IMR-90 (cell line): ENCODE results near the gene CARD19. TPM values are rescaled to one million over a fixed set of nuclear protein-coding genes. Genes with fewer than 3 reads are reported as not detected.
"Not testable (repeated sequence)": the region's sequence is repeated elsewhere in the genome, so short reads cannot be mapped to it uniquely, and the experiment has no call there.

Experiments used
- ATAC-seq: fragments of 200-7000 bp; cut with Tn5 transposase; 2 replicates; pipeline ENCODE4 v1.9.1; 2020; ENCODE audit warnings: low read depth, mild to moderate bottlenecking, moderate library complexity
- BruUV-seq: library from RNA; stranded (reverse); fragments of 400-500 nt; replicated peaks from 2 replicates; lab custom pipeline; 2021; lab: Mats Ljungman, UMichigan
- CTCF ChIA-PET: fragments of 300-600 bp; formaldehyde crosslinking; extraction: SDS; loops from one replicate; lab custom pipeline; 2021; ENCODE audit warnings: antibody characterized with exemption; lab: Yijun Ruan, JAX
- POLR2A ChIA-PET: fragments of 300-600 bp; sonication (Branson Sonifier 250); formaldehyde crosslinking; loops from one replicate; lab custom pipeline; 2022; ENCODE audit warnings: antibody characterized with exemption; ENCODE audit not compliant: unreplicated experiment; lab: Charles Lee
- DNase-seq: peaks from one replicate; pipeline ENCODE4 v3.0.0; 2013
- H2AFZ ChIP-seq: replicated peaks from 2 replicates; pipeline ENCODE3; 2013; ENCODE audit warnings: low read length, mild to moderate bottlenecking; ENCODE audit not compliant: poor library complexity
- H2AK5ac ChIP-seq: 2 replicates; pipeline ENCODE4 v1.6.1; 2013; ENCODE audit warnings: low read depth, low read length, inconsistent platforms
- H2AK9ac ChIP-seq: replicated peaks from 2 replicates; pipeline ENCODE3; 2013; ENCODE audit warnings: mild to moderate bottlenecking, low read depth, low read length, moderate library complexity; ENCODE audit not compliant: poor library complexity
- H2BK120ac ChIP-seq: 2 replicates; pipeline ENCODE4 v1.6.1; 2013; ENCODE audit warnings: low read depth, low read length, inconsistent platforms
- H2BK15ac ChIP-seq: 3 replicates; pipeline ENCODE4 v1.6.1; 2013; ENCODE audit warnings: low read depth, low read length, inconsistent platforms
- H2BK20ac ChIP-seq: 2 replicates; pipeline ENCODE4 v1.6.1; 2013; ENCODE audit warnings: low read depth, mild to moderate bottlenecking, inconsistent platforms, low read length, moderate library complexity
- H2BK5ac ChIP-seq: 2 replicates; pipeline ENCODE4 v1.6.1; 2013; ENCODE audit warnings: mild to moderate bottlenecking, low read depth, low read length, inconsistent platforms; ENCODE audit not compliant: poor library complexity, severe bottlenecking
- H3K14ac ChIP-seq: replicated peaks from 2 replicates; pipeline ENCODE4 v1.6.1; 2013; ENCODE audit warnings: low read depth, low read length, inconsistent platforms
- H3K18ac ChIP-seq: 2 replicates; pipeline ENCODE4 v1.6.1; 2013; ENCODE audit warnings: low read depth, low read length, control low read depth
- H3K23ac ChIP-seq: 2 replicates; pipeline ENCODE4 v1.6.1; 2013; ENCODE audit warnings: low read depth, low read length, inconsistent platforms
- H3K27ac ChIP-seq: 2 replicates; pipeline ENCODE4 v1.5.1; 2013; ENCODE audit warnings: mild to moderate bottlenecking, control low read depth, low read length; ENCODE audit not compliant: insufficient read depth
- H3K27me3 ChIP-seq: 2 replicates; pipeline ENCODE4 v1.6.1; 2013; ENCODE audit warnings: low read length; ENCODE audit not compliant: control insufficient read depth, insufficient read depth
- H3K36me3 ChIP-seq: 2 replicates; pipeline ENCODE4 v1.6.1; 2013; ENCODE audit warnings: low read length, mixed read lengths; ENCODE audit not compliant: control insufficient read depth, insufficient read depth
- H3K4ac ChIP-seq: 2 replicates; pipeline ENCODE4 v1.6.1; 2013; ENCODE audit warnings: low read depth, low read length, inconsistent platforms
- H3K4me1 ChIP-seq: 2 replicates; pipeline ENCODE4 v1.6.1; 2013; ENCODE audit warnings: low read length, mixed read lengths; ENCODE audit not compliant: control insufficient read depth, insufficient read depth
- H3K4me2 ChIP-seq: 2 replicates; pipeline ENCODE4 v1.6.1; 2013; ENCODE audit warnings: low read depth, mild to moderate bottlenecking, control low read depth, low read length, moderate library complexity
- H3K4me3 ChIP-seq: 2 replicates; pipeline ENCODE4 v1.5.1; 2013; ENCODE audit warnings: low read depth, mild to moderate bottlenecking, control low read depth, low read length, moderate library complexity; ENCODE audit not compliant: insufficient read depth
- H3K56ac ChIP-seq: 2 replicates; pipeline ENCODE4 v1.6.1; 2013; ENCODE audit warnings: low read length, inconsistent platforms; ENCODE audit not compliant: insufficient read depth; ENCODE audit errors: extremely low read depth
- H3K79me1 ChIP-seq, 2 experiments: 2 replicates each; pipeline ENCODE4 v1.6.1; 2013; ENCODE audit warnings: low read length in 2 of 2, inconsistent platforms in 1 of 2, low read depth in 1 of 2
- H3K9ac ChIP-seq: 2 replicates; pipeline ENCODE4 v1.6.1; 2013; ENCODE audit warnings: low read depth, low read length, control low read depth
- H3K9me1 ChIP-seq: 2 replicates; pipeline ENCODE4 v1.6.1; 2013; ENCODE audit warnings: low read length, inconsistent platforms; ENCODE audit not compliant: insufficient read depth
- H3K9me3 ChIP-seq: 2 replicates; pipeline ENCODE4 v1.6.1; 2013; ENCODE audit warnings: low read length; ENCODE audit not compliant: control insufficient read depth, insufficient read depth
- H4K20me1 ChIP-seq: 2 replicates; pipeline ENCODE4 v1.6.1; 2013; ENCODE audit warnings: low read length, inconsistent platforms; ENCODE audit not compliant: insufficient read depth
- H4K5ac ChIP-seq: 2 replicates; pipeline ENCODE4 v1.6.1; 2013; ENCODE audit warnings: mild to moderate bottlenecking, low read depth, low read length, control low read depth
- H4K8ac ChIP-seq, 2 experiments: 2 replicates each; pipeline ENCODE4 v1.6.1; 2013; ENCODE audit warnings: low read depth in 2 of 2, low read length in 2 of 2, control low read depth in 1 of 2, inconsistent platforms in 1 of 2
- H4K91ac ChIP-seq: 2 replicates; pipeline ENCODE4 v1.6.1; 2013; ENCODE audit warnings: low read depth, low read length, inconsistent platforms; ENCODE audit not compliant: insufficient read depth
- WGBS, 2 experiments: methylation state at CpG; one replicate each; pipeline versions ENCODE4 v1.1.5 to v1.1.7; 2013; ENCODE audit warnings: missing lambda C conversion rate in 2 of 2; ENCODE audit not compliant: insufficient read length in 1 of 2; ENCODE audit errors: extremely low coverage in 2 of 2; 5-methylcytosine and 5-hydroxymethylcytosine counted together
- dilution Hi-C: fragments of 300-500 bp; cut with HindIII; formaldehyde crosslinking; loops from one replicate; pipeline ENCODE4 v1.14.3; 2018; ENCODE audit warnings: low sequenced_read_pairs; ENCODE audit not compliant: unreplicated experiment
- in situ Hi-C: fragments of 300-500 bp; cut with MboI; formaldehyde crosslinking; loops from 3 replicates; pipeline ENCODE4 v1.14.3; 2019; ENCODE audit warnings: low sequenced_read_pairs, inconsistent platforms, mixed read lengths
- intact Hi-C: fragments of 100-400 bp; cut with micrococcal nuclease; formaldehyde crosslinking; loops from 2 replicates; pipeline ENCODE4 v1.10.0; 2022
- polyA plus RNA-seq, 3 experiments: library from polyadenylated mRNA; depleted of rRNA; stranded (reverse); fragments of >200 nt; gene quantifications; 2 replicates each; pipeline ENCODE4 v1.2.3, GENCODE V29; 2012; ENCODE audit warnings: low replicate concordance in 1 of 3
- total RNA-seq: library from RNA; depleted of rRNA; stranded (reverse); fragments of >200 nt; gene quantifications from 2 replicates; pipeline ENCODE4 v1.2.3, GENCODE V29; 2012

The CARD19 gene
- total and polyA plus RNA-seq, 2 of the 4 experiments (the other 2 are of a cell fraction), result 17.4 to 111 TPM

- DNase-seq, H3K9me3 ChIP-seq, H2AK9ac ChIP-seq, H3K14ac ChIP-seq, H3K4me3 ChIP-seq, H4K91ac ChIP-seq, H4K5ac ChIP-seq, H3K27me3 ChIP-seq, ATAC-seq, H3K36me3 ChIP-seq, H3K27ac ChIP-seq, H3K4me2 ChIP-seq, H3K4ac ChIP-seq, BruUV-seq, H2AK5ac ChIP-seq, POLR2A ChIA-PET, H2BK15ac ChIP-seq, H2BK20ac ChIP-seq, H2AFZ ChIP-seq, dilution Hi-C loops, H2BK5ac ChIP-seq, H3K23ac ChIP-seq, H2BK120ac ChIP-seq, H3K9ac ChIP-seq, H3K56ac ChIP-seq, H3K18ac ChIP-seq, H4K8ac ChIP-seq, intact Hi-C loops: not testable (repeated sequence)
- in situ Hi-C loops, result loop anchor here (25.0 kb wide), 1 partner anchor 461 kb away; no protein-coding TSS in a partner anchor
- Histone ChIP-seq H4K20me1 (peaks cover 21% of the 10 kb centered on the region), H3K9me1 (peaks cover 20% of the 10 kb centered on the region), H3K79me1 (peaks cover 35 to 44% of the 10 kb centered on the region in 2 experiments), H3K4me1 (peaks cover 24% of the 10 kb centered on the region)
- CTCF ChIA-PET, result interaction anchor here (0.6 kb wide), 1 partner anchor 109 kb away, joined by 5 read pairs; no protein-coding TSS in a partner anchor
- 100% methylated on average over 2 of the region's 11 CpGs; no CpG with 5 or more reads in 1 of the 2 experiments for WGBS, 2 experiments
Measured at GRCh38 chr9:93101086-93101485, 5.1 kb downstream of the CARD19 start.
